WTC11 (cell line): ENCODE measurements around the gene ZSCAN29. TPM values are rescaled to one million over a fixed set of nuclear protein-coding genes. Genes with fewer than 3 reads are reported as not detected.

ENCODE experiments used
- ATAC-seq: fragments of 200-7000 bp; cut with Tn5 transposase; 2 replicates; pipeline ENCODE4 v1.10.0; 2021; ENCODE audit warnings: mild to moderate bottlenecking, moderate library complexity
- CTCF ChIA-PET: fragments of 300-600 bp; sonication (Branson Sonifier 250); formaldehyde crosslinking; loops from one replicate; lab custom pipeline; 2021; ENCODE audit warnings: antibody characterized with exemption; lab: Charles Lee
- POLR2A ChIA-PET: fragments of 350-600 bp; sonication (Branson Sonifier 250); formaldehyde crosslinking; loops from one replicate; lab custom pipeline; 2021; ENCODE audit warnings: antibody characterized with exemption; lab: Charles Lee
- DNase-seq: peaks from one replicate; pipeline ENCODE4 v3.0.0; 2021; ENCODE audit warnings: low spot score
- H3K27ac Mint-ChIP-seq: 2 replicates; pipeline ENCODE4 v1.8.0; 2021; ENCODE audit warnings: mixed read lengths
- H3K27me3 Mint-ChIP-seq: 2 replicates; pipeline ENCODE4 v1.8.0; 2021; ENCODE audit warnings: low read depth, mild to moderate bottlenecking, moderate library complexity, mixed read lengths
- H3K36me3 Mint-ChIP-seq: 2 replicates; pipeline ENCODE4 v1.8.0; 2021; ENCODE audit warnings: mixed read lengths
- H3K4me1 Mint-ChIP-seq: 2 replicates; pipeline ENCODE4 v1.8.0; 2022; ENCODE audit warnings: mixed read lengths
- H3K4me3 Mint-ChIP-seq: 2 replicates; pipeline ENCODE4 v1.8.0; 2021; ENCODE audit warnings: mild to moderate bottlenecking, moderate library complexity, mixed read lengths
- H3K9me3 Mint-ChIP-seq: 2 replicates; pipeline ENCODE4 v1.8.0; 2021; ENCODE audit warnings: mixed read lengths
- CBFB ChIP-seq: sonication (generic); formaldehyde crosslinking; IDR thresholded peaks from 2 replicates; pipeline ENCODE4 v1.8.1; 2022; ENCODE audit warnings: mild to moderate bottlenecking, low read depth, missing genetic modification reagents
- CREB1 ChIP-seq: sonication (generic); formaldehyde crosslinking; IDR thresholded peaks from 2 replicates; pipeline ENCODE4 v1.8.0; 2023; ENCODE audit warnings: mild to moderate bottlenecking, missing genetic modification reagents
- CREM ChIP-seq: sonication (generic); formaldehyde crosslinking; IDR thresholded peaks from 2 replicates; pipeline ENCODE4 v1.8.1; 2022; ENCODE audit warnings: mild to moderate bottlenecking, missing genetic modification reagents, moderate library complexity
- EMX1 ChIP-seq: fragments of 250-450 bp; sonication (Bioruptor Pico); IDR thresholded peaks from 2 replicates; pipeline ENCODE4 v1.8.0; 2021; ENCODE audit warnings: mild to moderate bottlenecking
- ERG ChIP-seq: fragments of 250-450 bp; sonication (Bioruptor Pico); IDR thresholded peaks from 2 replicates; pipeline ENCODE4 v1.8.0; 2021; ENCODE audit warnings: mild to moderate bottlenecking
- ESRRA ChIP-seq: sonication (generic); formaldehyde crosslinking; IDR thresholded peaks from 2 replicates; pipeline ENCODE4 v1.8.1; 2022; ENCODE audit warnings: mild to moderate bottlenecking, missing genetic modification reagents, borderline replicate concordance
- FOXP4 ChIP-seq: sonication (generic); formaldehyde crosslinking; IDR thresholded peaks from 2 replicates; pipeline ENCODE4 v1.8.0; 2022; ENCODE audit warnings: mild to moderate bottlenecking, missing genetic modification reagents
- IRF1 ChIP-seq: sonication (generic); formaldehyde crosslinking; IDR thresholded peaks from 2 replicates; pipeline ENCODE4 v1.8.0; 2023; ENCODE audit warnings: missing genetic modification reagents
- JUN ChIP-seq: sonication (generic); formaldehyde crosslinking; IDR thresholded peaks from 2 replicates; pipeline ENCODE4 v1.8.0; 2023; ENCODE audit warnings: mild to moderate bottlenecking, missing genetic modification reagents
- MAX ChIP-seq: sonication (generic); formaldehyde crosslinking; IDR thresholded peaks from 2 replicates; pipeline ENCODE4 v1.8.0; 2022; ENCODE audit warnings: mild to moderate bottlenecking, missing genetic modification reagents
- MYBL2 ChIP-seq: sonication (generic); formaldehyde crosslinking; IDR thresholded peaks from 2 replicates; pipeline ENCODE4 v1.8.1; 2023; ENCODE audit warnings: mild to moderate bottlenecking, moderate library complexity, missing genetic modification reagents
- NFE2L1 ChIP-seq: sonication (generic); formaldehyde crosslinking; IDR thresholded peaks from 2 replicates; pipeline ENCODE4 v1.8.1; 2023; ENCODE audit warnings: missing genetic modification reagents
- NR1H2 ChIP-seq: sonication (generic); formaldehyde crosslinking; IDR thresholded peaks from 2 replicates; pipeline ENCODE4 v1.9.0; 2021; ENCODE audit warnings: mild to moderate bottlenecking, moderate library complexity, missing genetic modification reagents
- RELA ChIP-seq: sonication (generic); formaldehyde crosslinking; IDR thresholded peaks from 2 replicates; pipeline ENCODE4 v1.8.1; 2022; ENCODE audit warnings: missing genetic modification reagents, mild to moderate bottlenecking, borderline replicate concordance
- SOX15 ChIP-seq: fragments of 250-450 bp; sonication (Bioruptor Pico); IDR thresholded peaks from 2 replicates; pipeline ENCODE4 v1.9.0; 2021; ENCODE audit warnings: mild to moderate bottlenecking
- SP1 ChIP-seq: sonication (generic); formaldehyde crosslinking; conservative IDR thresholded peaks from 2 replicates; pipeline ENCODE4 v1.8.1; 2022; ENCODE audit warnings: missing genetic modification reagents
- ZBTB21 ChIP-seq: sonication (generic); formaldehyde crosslinking; IDR thresholded peaks from 2 replicates; pipeline ENCODE4 v1.8.1; 2023; ENCODE audit warnings: mild to moderate bottlenecking, missing genetic modification reagents, borderline replicate concordance
- ZNF219 ChIP-seq: sonication (generic); formaldehyde crosslinking; IDR thresholded peaks from 2 replicates; pipeline ENCODE4 v1.8.0; 2023; ENCODE audit warnings: missing genetic modification reagents, mild to moderate bottlenecking, borderline replicate concordance
- ZNF423 ChIP-seq: fragments of 250-450 bp; sonication (Bioruptor Pico); IDR thresholded peaks from 2 replicates; pipeline ENCODE4 v2.1.2; 2022; ENCODE audit warnings: mild to moderate bottlenecking, moderate library complexity
- ZNF671 ChIP-seq: fragments of 250-450 bp; sonication (Bioruptor Pico); IDR thresholded peaks from 2 replicates; pipeline ENCODE4 v1.8.0; 2021; ENCODE audit warnings: mild to moderate bottlenecking
- total RNA-seq: library from RNA; stranded (reverse); gene quantifications from 3 replicates; pipeline ENCODE4 v1.2.3, GENCODE V29; 2021
- TF ChIP-seq, protein P1 (sequence below): sonication (generic); formaldehyde crosslinking; IDR thresholded peaks from 2 replicates; pipeline ENCODE4 v1.8.0; 2023; ENCODE audit warnings: missing genetic modification reagents, mild to moderate bottlenecking, borderline replicate concordance
- TF ChIP-seq, protein P2 (sequence below): sonication (generic); formaldehyde crosslinking; IDR thresholded peaks from 2 replicates; pipeline ENCODE4 v1.8.0; 2022; ENCODE audit warnings: mild to moderate bottlenecking, missing genetic modification reagents
- TF ChIP-seq, protein P3 (sequence below): fragments of 250-450 bp; sonication (Bioruptor Pico); IDR thresholded peaks from 2 replicates; pipeline ENCODE4 v1.9.0; 2021; ENCODE audit warnings: moderate library complexity, mild to moderate bottlenecking, inconsistent platforms, borderline replicate concordance
- TF ChIP-seq, protein P4 (sequence below): sonication (generic); formaldehyde crosslinking; IDR thresholded peaks from 2 replicates; pipeline ENCODE4 v1.8.0; 2022; ENCODE audit warnings: missing genetic modification reagents

The ZSCAN29 gene
- total RNA-seq, 1 experiment from 2014 or later: 39.7 TPM

- no peak overlapping the region for H3K27ac Mint-ChIP-seq
- TF ChIP-seq ZBTB21 (no peak), ZNF219 (no peak), CREB1 (CRISPR knock-in tag) (no peak), ZNF423 (CRISPR knock-in tag) (no peak), ZNF671 (CRISPR knock-in tag) (no peak), NR1H2 (no peak), RELA (no peak), FOXP4 (CRISPR knock-in tag) (no peak), JUN (CRISPR knock-in tag) (no peak), SOX15 (CRISPR knock-in tag) (no peak), MAX (CRISPR knock-in tag) (no peak), SP1 (CRISPR knock-in tag) (no peak), MYBL2 (CRISPR knock-in tag) (no peak), IRF1 (CRISPR knock-in tag) (no peak), EMX1 (CRISPR knock-in tag) (no peak), ESRRA (CRISPR knock-in tag) (no peak)
- TF ChIP-seq, protein P1, sequence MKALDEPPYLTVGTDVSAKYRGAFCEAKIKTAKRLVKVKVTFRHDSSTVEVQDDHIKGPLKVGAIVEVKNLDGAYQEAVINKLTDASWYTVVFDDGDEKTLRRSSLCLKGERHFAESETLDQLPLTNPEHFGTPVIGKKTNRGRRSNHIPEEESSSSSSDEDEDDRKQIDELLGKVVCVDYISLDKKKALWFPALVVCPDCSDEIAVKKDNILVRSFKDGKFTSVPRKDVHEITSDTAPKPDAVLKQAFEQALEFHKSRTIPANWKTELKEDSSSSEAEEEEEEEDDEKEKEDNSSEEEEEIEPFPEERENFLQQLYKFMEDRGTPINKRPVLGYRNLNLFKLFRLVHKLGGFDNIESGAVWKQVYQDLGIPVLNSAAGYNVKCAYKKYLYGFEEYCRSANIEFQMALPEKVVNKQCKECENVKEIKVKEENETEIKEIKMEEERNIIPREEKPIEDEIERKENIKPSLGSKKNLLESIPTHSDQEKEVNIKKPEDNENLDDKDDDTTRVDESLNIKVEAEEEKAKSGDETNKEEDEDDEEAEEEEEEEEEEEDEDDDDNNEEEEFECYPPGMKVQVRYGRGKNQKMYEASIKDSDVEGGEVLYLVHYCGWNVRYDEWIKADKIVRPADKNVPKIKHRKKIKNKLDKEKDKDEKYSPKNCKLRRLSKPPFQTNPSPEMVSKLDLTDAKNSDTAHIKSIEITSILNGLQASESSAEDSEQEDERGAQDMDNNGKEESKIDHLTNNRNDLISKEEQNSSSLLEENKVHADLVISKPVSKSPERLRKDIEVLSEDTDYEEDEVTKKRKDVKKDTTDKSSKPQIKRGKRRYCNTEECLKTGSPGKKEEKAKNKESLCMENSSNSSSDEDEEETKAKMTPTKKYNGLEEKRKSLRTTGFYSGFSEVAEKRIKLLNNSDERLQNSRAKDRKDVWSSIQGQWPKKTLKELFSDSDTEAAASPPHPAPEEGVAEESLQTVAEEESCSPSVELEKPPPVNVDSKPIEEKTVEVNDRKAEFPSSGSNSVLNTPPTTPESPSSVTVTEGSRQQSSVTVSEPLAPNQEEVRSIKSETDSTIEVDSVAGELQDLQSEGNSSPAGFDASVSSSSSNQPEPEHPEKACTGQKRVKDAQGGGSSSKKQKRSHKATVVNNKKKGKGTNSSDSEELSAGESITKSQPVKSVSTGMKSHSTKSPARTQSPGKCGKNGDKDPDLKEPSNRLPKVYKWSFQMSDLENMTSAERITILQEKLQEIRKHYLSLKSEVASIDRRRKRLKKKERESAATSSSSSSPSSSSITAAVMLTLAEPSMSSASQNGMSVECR: no peak
- TF ChIP-seq, protein P2, sequence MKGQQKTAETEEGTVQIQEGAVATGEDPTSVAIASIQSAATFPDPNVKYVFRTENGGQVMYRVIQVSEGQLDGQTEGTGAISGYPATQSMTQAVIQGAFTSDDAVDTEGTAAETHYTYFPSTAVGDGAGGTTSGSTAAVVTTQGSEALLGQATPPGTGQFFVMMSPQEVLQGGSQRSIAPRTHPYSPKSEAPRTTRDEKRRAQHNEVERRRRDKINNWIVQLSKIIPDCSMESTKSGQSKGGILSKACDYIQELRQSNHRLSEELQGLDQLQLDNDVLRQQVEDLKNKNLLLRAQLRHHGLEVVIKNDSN (CRISPR knock-in tag): no peak
- TF ChIP-seq, protein P3, sequence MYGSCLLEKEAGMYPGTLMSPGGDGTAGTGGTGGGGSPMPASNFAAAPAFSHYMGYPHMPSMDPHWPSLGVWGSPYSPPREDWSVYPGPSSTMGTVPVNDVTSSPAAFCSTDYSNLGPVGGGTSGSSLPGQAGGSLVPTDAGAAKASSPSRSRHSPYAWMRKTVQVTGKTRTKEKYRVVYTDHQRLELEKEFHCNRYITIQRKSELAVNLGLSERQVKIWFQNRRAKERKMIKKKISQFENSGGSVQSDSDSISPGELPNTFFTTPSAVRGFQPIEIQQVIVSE (CRISPR knock-in tag): no peak
- no peak for DNase-seq
- CTCF ChIA-PET: no interaction called here
- no peaks in the 10 kb centered on the region for H3K27me3 Mint-ChIP-seq
- no peak overlapping the region for H3K4me3 Mint-ChIP-seq
- H3K36me3 Mint-ChIP-seq: peaks cover 64% of the 10 kb centered on the region
- no peaks in the 10 kb centered on the region for H3K9me3 Mint-ChIP-seq
- POLR2A ChIA-PET: no interaction called here
- H3K4me1 Mint-ChIP-seq: no peaks in the 10 kb centered on the region
- ATAC-seq: no peak
These were observed 11.5 kb upstream of the ZSCAN29 start for GRCh38 chr15:43382310-43382709.

GRCh38 chr15:43378601-43379000 is 7.8 kb upstream of the ZSCAN29 start:
- Mint-ChIP-seq H3K9me3 (no peaks in the 10 kb centered on the region), H3K27me3 (no peaks in the 10 kb centered on the region), H3K4me1 (no peaks in the 10 kb centered on the region), H3K4me3 (no peak overlapping the region), H3K27ac (no peak overlapping the region), H3K36me3 (peaks cover 47% of the 10 kb centered on the region)
- DNase-seq: no peak
- ChIA-PET CTCF (interaction anchor here (0.8 to 1.1 kb wide), 2 partner anchors 8 to 12 kb away, joined by 3 read pairs; partner anchors contain the start of genes TUBGCP4 and ZSCAN29), POLR2A (no interaction called here)
- no peak for ATAC-seq
- TF ChIP-seq CREM (CRISPR knock-in tag): no peak
- TF ChIP-seq ERG (CRISPR knock-in tag): no peak
- TF ChIP-seq, protein P4, sequence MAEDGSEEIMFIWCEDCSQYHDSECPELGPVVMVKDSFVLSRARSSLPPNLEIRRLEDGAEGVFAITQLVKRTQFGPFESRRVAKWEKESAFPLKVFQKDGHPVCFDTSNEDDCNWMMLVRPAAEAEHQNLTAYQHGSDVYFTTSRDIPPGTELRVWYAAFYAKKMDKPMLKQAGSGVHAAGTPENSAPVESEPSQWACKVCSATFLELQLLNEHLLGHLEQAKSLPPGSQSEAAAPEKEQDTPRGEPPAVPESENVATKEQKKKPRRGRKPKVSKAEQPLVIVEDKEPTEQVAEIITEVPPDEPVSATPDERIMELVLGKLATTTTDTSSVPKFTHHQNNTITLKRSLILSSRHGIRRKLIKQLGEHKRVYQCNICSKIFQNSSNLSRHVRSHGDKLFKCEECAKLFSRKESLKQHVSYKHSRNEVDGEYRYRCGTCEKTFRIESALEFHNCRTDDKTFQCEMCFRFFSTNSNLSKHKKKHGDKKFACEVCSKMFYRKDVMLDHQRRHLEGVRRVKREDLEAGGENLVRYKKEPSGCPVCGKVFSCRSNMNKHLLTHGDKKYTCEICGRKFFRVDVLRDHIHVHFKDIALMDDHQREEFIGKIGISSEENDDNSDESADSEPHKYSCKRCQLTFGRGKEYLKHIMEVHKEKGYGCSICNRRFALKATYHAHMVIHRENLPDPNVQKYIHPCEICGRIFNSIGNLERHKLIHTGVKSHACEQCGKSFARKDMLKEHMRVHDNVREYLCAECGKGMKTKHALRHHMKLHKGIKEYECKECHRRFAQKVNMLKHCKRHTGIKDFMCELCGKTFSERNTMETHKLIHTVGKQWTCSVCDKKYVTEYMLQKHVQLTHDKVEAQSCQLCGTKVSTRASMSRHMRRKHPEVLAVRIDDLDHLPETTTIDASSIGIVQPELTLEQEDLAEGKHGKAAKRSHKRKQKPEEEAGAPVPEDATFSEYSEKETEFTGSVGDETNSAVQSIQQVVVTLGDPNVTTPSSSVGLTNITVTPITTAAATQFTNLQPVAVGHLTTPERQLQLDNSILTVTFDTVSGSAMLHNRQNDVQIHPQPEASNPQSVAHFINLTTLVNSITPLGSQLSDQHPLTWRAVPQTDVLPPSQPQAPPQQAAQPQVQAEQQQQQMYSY: no peak
- TF ChIP-seq ZBTB21: no peak
- TF ChIP-seq NFE2L1: no peak
- no peak for TF ChIP-seq MYBL2 (CRISPR knock-in tag)
- no peak for TF ChIP-seq CBFB (CRISPR knock-in tag)
